ENCODE measurements around the gene GPR55. TPM values are rescaled to one million over a fixed set of nuclear protein-coding genes. Genes with fewer than 3 reads are reported as not detected.

The GPR55 gene
- total and polyA plus RNA-seq, 2 of the 4 experiments (the other 2 are of a cell fraction) = 0.03 TPM; not detected in 1

DNA sequence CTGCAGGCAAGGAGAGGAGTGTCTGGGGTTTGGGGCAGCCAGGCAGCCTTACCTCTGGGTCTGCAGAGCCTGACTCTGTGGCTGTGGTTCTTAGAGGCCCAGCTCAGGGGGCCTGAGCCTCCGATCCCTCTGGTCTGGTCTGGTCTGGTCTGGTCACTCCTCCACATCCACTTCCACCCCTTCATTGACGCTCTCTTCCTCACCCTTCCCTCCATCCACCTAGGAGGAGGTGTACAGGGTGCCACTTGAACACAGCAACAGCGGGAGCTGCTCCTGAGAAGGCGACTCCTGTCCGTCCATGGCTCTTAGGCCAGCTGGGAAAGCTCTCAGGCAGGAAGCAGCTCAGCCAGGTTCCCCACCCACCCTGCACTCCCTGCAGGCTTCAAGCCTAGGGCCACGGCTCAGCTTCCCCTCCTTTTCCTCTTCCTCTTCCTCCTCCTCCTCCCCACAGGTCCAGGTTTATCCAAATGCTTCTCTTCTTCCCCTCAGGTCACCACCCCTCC is 16.9 kb downstream of the GPR55 start:
- peak; percentile 3 for DNase-seq
- in situ Hi-C loops (cut with MboI; ENCODE audit: low sequenced_read_pairs) (no loop called here), intact Hi-C loops (cut with micrococcal nuclease) (loop anchor here (10.0 kb wide), 1 partner anchor 547 kb away; no protein-coding TSS in a partner anchor), dilution Hi-C loops (cut with HindIII; ENCODE audit: low sequenced_read_pairs, unreplicated experiment) (no loop called here)
- H3K36me3 ChIP-seq (ENCODE audit: control insufficient read depth, insufficient read depth, low read length) = no peaks in the 10 kb centered on the region
- H3K9me1 ChIP-seq (ENCODE audit: insufficient read depth, low read length) = peaks cover 14% of the 10 kb centered on the region
- H3K56ac ChIP-seq (ENCODE audit: extremely low read depth, insufficient read depth, low read length) = no peak overlapping the region
- H2BK15ac ChIP-seq (ENCODE audit: low read depth, low read length) = peak overlapping the region; percentile 36; the same call in 1 of the 3 replicates
- ATAC-seq (ENCODE audit: low read depth) = peak; percentile 32
- H3K23ac ChIP-seq (ENCODE audit: low read depth, low read length) = no peak overlapping the region
- H4K91ac ChIP-seq (ENCODE audit: insufficient read depth, low read depth, low read length) = peak overlapping the region; percentile 72
- peak overlapping the region; percentile 12; the same call in 1 of the 2 replicates for H3K27ac ChIP-seq (ENCODE audit: insufficient read depth, low read length)
- no peak overlapping the region for H4K5ac ChIP-seq (ENCODE audit: low read depth, low read length)
- H2BK20ac ChIP-seq (ENCODE audit: low read depth, low read length) = peak overlapping the region; percentile 60
- peak overlapping the region; percentile 92 for H2AK5ac ChIP-seq (ENCODE audit: low read depth, low read length)
- no peak overlapping the region for H3K9ac ChIP-seq (ENCODE audit: low read depth, low read length)
- H4K20me1 ChIP-seq (ENCODE audit: insufficient read depth, low read length) = no peaks in the 10 kb centered on the region
- BruUV-seq (replicated peaks) = no TSS peak
- peak overlapping the region; percentile 75 for H3K14ac ChIP-seq (replicated peaks; ENCODE audit: low read depth, low read length)
- peak overlapping the region; percentile 84 for H2AFZ ChIP-seq (replicated peaks; ENCODE audit: low read length, poor library complexity)
- CTCF ChIA-PET = no interaction called here
- H3K79me1 ChIP-seq (ENCODE audit: low read depth in 1 of 2, low read length in 2 of 2) = no peaks in the 10 kb centered on the region
- TF ChIP-seq CHD1 (IDR thresholded peaks at IDR 0.05; ENCODE audit: low read depth, low read length) (no peak), SMC3 (IDR thresholded peaks at IDR 0.05; ENCODE audit: low read depth, low read length) (no peak), MXI1 (IDR thresholded peaks at IDR 0.05; ENCODE audit: borderline replicate concordance, low read depth, low read length) (no peak), POLR2A (IDR thresholded peaks at IDR 0.05; ENCODE audit: low read depth, low read length) (no peak), MAZ (IDR thresholded peaks at IDR 0.05; ENCODE audit: borderline replicate concordance, low read depth, low read length) (no peak), RFX5 (IDR thresholded peaks at IDR 0.05; ENCODE audit: low read depth, low read length) (no peak), RCOR1 (IDR thresholded peaks at IDR 0.05; ENCODE audit: insufficient replicate concordance, low read length) (no peak), MAFK (IDR thresholded peaks at IDR 0.05; ENCODE audit: low read depth, low read length) (no peak), RAD21 (IDR thresholded peaks at IDR 0.05; ENCODE audit: low read length) (no peak), BHLHE40 (IDR thresholded peaks at IDR 0.05; ENCODE audit: low read depth, low read length) (no peak), CEBPB (IDR thresholded peaks at IDR 0.05; ENCODE audit: low read depth, low read length) (no peak), FOS (IDR thresholded peaks at IDR 0.05; ENCODE audit: low read depth, low read length) (no peak), NFE2L2 (IDR thresholded peaks at IDR 0.05; ENCODE audit: low read depth, low read length) (no peak)
- TF ChIP-seq, protein P1, sequence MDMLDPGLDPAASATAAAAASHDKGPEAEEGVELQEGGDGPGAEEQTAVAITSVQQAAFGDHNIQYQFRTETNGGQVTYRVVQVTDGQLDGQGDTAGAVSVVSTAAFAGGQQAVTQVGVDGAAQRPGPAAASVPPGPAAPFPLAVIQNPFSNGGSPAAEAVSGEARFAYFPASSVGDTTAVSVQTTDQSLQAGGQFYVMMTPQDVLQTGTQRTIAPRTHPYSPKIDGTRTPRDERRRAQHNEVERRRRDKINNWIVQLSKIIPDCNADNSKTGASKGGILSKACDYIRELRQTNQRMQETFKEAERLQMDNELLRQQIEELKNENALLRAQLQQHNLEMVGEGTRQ (IDR thresholded peaks at IDR 0.05; ENCODE audit: low read depth, low read length) = no peak
- TF ChIP-seq, protein P2, sequence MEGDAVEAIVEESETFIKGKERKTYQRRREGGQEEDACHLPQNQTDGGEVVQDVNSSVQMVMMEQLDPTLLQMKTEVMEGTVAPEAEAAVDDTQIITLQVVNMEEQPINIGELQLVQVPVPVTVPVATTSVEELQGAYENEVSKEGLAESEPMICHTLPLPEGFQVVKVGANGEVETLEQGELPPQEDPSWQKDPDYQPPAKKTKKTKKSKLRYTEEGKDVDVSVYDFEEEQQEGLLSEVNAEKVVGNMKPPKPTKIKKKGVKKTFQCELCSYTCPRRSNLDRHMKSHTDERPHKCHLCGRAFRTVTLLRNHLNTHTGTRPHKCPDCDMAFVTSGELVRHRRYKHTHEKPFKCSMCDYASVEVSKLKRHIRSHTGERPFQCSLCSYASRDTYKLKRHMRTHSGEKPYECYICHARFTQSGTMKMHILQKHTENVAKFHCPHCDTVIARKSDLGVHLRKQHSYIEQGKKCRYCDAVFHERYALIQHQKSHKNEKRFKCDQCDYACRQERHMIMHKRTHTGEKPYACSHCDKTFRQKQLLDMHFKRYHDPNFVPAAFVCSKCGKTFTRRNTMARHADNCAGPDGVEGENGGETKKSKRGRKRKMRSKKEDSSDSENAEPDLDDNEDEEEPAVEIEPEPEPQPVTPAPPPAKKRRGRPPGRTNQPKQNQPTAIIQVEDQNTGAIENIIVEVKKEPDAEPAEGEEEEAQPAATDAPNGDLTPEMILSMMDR (conservative IDR thresholded peaks at IDR 0.05; ENCODE audit: low read depth, low read length) = no peak
- TF ChIP-seq, protein P3, sequence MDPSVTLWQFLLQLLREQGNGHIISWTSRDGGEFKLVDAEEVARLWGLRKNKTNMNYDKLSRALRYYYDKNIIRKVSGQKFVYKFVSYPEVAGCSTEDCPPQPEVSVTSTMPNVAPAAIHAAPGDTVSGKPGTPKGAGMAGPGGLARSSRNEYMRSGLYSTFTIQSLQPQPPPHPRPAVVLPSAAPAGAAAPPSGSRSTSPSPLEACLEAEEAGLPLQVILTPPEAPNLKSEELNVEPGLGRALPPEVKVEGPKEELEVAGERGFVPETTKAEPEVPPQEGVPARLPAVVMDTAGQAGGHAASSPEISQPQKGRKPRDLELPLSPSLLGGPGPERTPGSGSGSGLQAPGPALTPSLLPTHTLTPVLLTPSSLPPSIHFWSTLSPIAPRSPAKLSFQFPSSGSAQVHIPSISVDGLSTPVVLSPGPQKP (IDR thresholded peaks at IDR 0.05; ENCODE audit: borderline replicate concordance, low read depth, low read length) = no peak
- peak overlapping the region; percentile 90 for H3K4ac ChIP-seq (ENCODE audit: low read depth, low read length)
- H4K8ac ChIP-seq (ENCODE audit: low read depth in 2 of 2, low read length in 2 of 2) = peak overlapping the region; percentile 5 to 74; a peak in 2 of 4 replicates
- H2BK5ac ChIP-seq (ENCODE audit: low read depth, low read length, poor library complexity, severe bottlenecking) = peak overlapping the region; percentile 50
- no peaks in the 10 kb centered on the region for H3K27me3 ChIP-seq (ENCODE audit: control insufficient read depth, insufficient read depth, low read length)
- no peaks in the 10 kb centered on the region for H3K9me3 ChIP-seq (ENCODE audit: control insufficient read depth, insufficient read depth, low read length)
- no CpG with 5 or more reads among the region's 6 CpGs for WGBS, 2 experiments (ENCODE audit: extremely low coverage in 2 of 2, insufficient read length in 1 of 2)
- peaks cover 6% of the 10 kb centered on the region for H3K4me1 ChIP-seq (ENCODE audit: control insufficient read depth, insufficient read depth, low read length)
- H3K4me3 ChIP-seq (ENCODE audit: insufficient read depth, low read depth, low read length) = no peak overlapping the region
- H3K18ac ChIP-seq (ENCODE audit: low read depth, low read length) = peak overlapping the region; percentile 27; the same call in 1 of the 2 replicates
- POLR2A ChIA-PET (ENCODE audit: unreplicated experiment) = no interaction called here
- peak overlapping the region; percentile 14 for H2AK9ac ChIP-seq (replicated peaks; ENCODE audit: low read depth, low read length, poor library complexity)
- peak overlapping the region; percentile 80 for H2BK120ac ChIP-seq (ENCODE audit: low read depth, low read length)
- H3K4me2 ChIP-seq (ENCODE audit: low read depth, low read length) = no peak overlapping the region

Data from IMR-90 (cell line).